Testis (tissue), 3 donors: ENCODE results near the gene CDS1. TPM values are rescaled to one million over a fixed set of nuclear protein-coding genes. Genes with fewer than 3 reads are reported as not detected.
"Not testable (repeated sequence)": the region's sequence is repeated elsewhere in the genome, so short reads cannot be mapped to it uniquely, and the experiment has no call there.

Source experiments
- DNase-seq: peaks from one replicate; pipeline ENCODE4 v3.0.0-alpha.2; 2019
- H3K27ac ChIP-seq, 2 donors: fragments of 200-600 bp; sonication (generic); one replicate each; pipeline ENCODE4 v1.5.1; 2019
- H3K27me3 ChIP-seq: fragments of 200-600 bp; sonication (generic); one replicate; pipeline ENCODE4 v1.5.1; 2019
- H3K36me3 ChIP-seq: fragments of 200-600 bp; sonication (generic); one replicate; pipeline ENCODE4 v1.5.1; 2017; ENCODE audit warnings: low read depth; ENCODE audit errors: missing control alignments
- H3K4me1 ChIP-seq: fragments of 200-600 bp; sonication (generic); one replicate; pipeline ENCODE4 v1.5.1; 2019
- H3K4me3 ChIP-seq, 2 donors: fragments of 200-600 bp; sonication (generic); one replicate each; pipeline ENCODE4 v1.5.1; 2017 to 2019
- H3K9me3 ChIP-seq: fragments of 200-600 bp; sonication (generic); one replicate; pipeline ENCODE4 v1.5.1; 2017
- CTCF ChIP-seq, 3 experiments: fragments of 450-650 bp in 2 of 3; fragments of 200-600 bp in 1 of 3; sonication (generic) in 1 of 3; IDR thresholded peaks; one replicate each; pipeline ENCODE4 v1.5.1; 2016 to 2019; ENCODE audit warnings: antibody characterized with exemption in 3 of 3, mild to moderate bottlenecking in 2 of 3, moderate library complexity in 1 of 3
- POLR2A ChIP-seq: fragments of 450-650 bp; IDR thresholded peaks from one replicate; pipeline ENCODE4 v1.6.1; 2017; ENCODE audit warnings: antibody characterized with exemption, mild to moderate bottlenecking, moderate library complexity
- whole genome bisulfite sequencing, 2 donors: methylation state at CpG; one replicate each; pipeline ENCODE4 v1.1.5; 2018; 5-methylcytosine and 5-hydroxymethylcytosine counted together
- intact Hi-C: fragments of 100-400 bp; cut with DNase I; formaldehyde crosslinking; loops from one replicate; pipeline ENCODE4 v1.15.1; 2023; ENCODE audit warnings: low total_unique reads
- polyA plus RNA-seq: library from polyadenylated mRNA; stranded (reverse); fragments of 350-450 nt; fragmentation: Illumina TruSeq; extraction: RNeasy Lipid Tissue Mini Kit (QIAGEN cat#74804); gene quantifications from one replicate; pipeline ENCODE4 v1.2.3, GENCODE V29; 2014; ENCODE audit warnings: low read depth, low replicate concordance; ENCODE audit not compliant: insufficient read depth
- total RNA-seq, 2 donors: library from RNA; depleted of rRNA; stranded (reverse); fragments of >200 nt; gene quantifications; one replicate each; pipeline ENCODE4 v1.2.3, GENCODE V29; 2016

Gene CDS1
- total and polyA plus RNA-seq, 3 donors from 2014 or later: 13.5 to 20.3 (median 15.2) TPM

GRCh38 chr4:84660606-84661005 is 77.7 kb downstream of the CDS1 start:
- no peak for DNase-seq

GRCh38 chr4:84661191-84661939 is 78.4 kb downstream of the CDS1 start:
- WGBS, 2 donors: 25 to 47% methylated on average over 4 of the region's 4 CpGs
- Histone ChIP-seq H3K36me3 (no peaks in the 10 kb centered on the region), H3K27ac (no peak overlapping the region), H3K9me3 (no peaks in the 10 kb centered on the region), H3K4me3 (no peak overlapping the region), H3K4me1 (peaks cover 12% of the 10 kb centered on the region), H3K27me3 (no peaks in the 10 kb centered on the region)
- DNase-seq: no peak
- TF ChIP-seq POLR2A (no peak), CTCF (IDR thresholded peaks at IDR 0.05) (no peak)
- intact Hi-C loops: no loop called here

More at GRCh38 chr4:84660606-84661005, 77.7 kb downstream of the CDS1 start:
- WGBS, 2 donors: 81 to 82% methylated on average over 3 of the region's 3 CpGs
- no peak overlapping the region for H3K4me3 ChIP-seq
- TF ChIP-seq POLR2A (no peak), CTCF (IDR thresholded peaks at IDR 0.05) (no peak)
- peaks cover 12% of the 10 kb centered on the region for H3K4me1 ChIP-seq
- H3K27ac ChIP-seq: no peak overlapping the region
- no peaks in the 10 kb centered on the region for H3K36me3 ChIP-seq
- intact Hi-C loops: no loop called here
- H3K9me3 ChIP-seq: no peaks in the 10 kb centered on the region
- no peaks in the 10 kb centered on the region for H3K27me3 ChIP-seq

DNA sequence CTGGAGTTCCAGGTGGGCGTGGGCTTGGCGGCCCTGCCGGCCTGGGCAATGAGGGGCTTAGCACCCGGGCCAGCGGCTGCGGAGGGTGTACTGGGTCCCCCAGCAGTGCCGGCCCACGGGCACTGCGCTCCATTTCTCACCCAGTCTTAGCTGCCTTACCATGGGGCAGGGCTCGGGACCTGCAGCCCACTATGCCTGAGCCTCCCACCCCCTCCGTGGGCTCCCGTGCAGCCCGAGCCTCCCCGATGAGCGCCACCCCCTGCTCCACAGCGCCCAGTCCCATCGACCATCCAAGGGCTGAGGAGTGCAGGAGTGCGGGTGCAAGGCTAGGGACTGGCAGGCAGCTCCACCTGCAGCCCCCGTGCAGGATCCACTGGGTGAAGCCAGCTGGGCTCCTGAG is 81.8 kb downstream of the CDS1 start:
- H3K36me3 ChIP-seq, DNase-seq, H3K27me3 ChIP-seq, H3K9me3 ChIP-seq, H3K27ac ChIP-seq, intact Hi-C loops: not testable (repeated sequence)
- H3K4me1 ChIP-seq: peaks cover 12% of the 10 kb centered on the region
- WGBS, 2 donors: 70 to 78% methylated on average over 6 to 17 of the region's 19 CpGs
- peak overlapping the region in 1 of 2 donors; percentile 26 for H3K4me3 ChIP-seq

- H3K9me3 ChIP-seq: no peaks in the 10 kb centered on the region
- H3K27ac ChIP-seq: no peak overlapping the region
- H3K36me3 ChIP-seq: no peaks in the 10 kb centered on the region
- no peak overlapping the region for H3K4me3 ChIP-seq
- H3K27me3 ChIP-seq: no peaks in the 10 kb centered on the region
- WGBS, 2 donors: 89 to 94% methylated on average over 1 of the region's 1 CpG
- intact Hi-C loops: no loop called here
- TF ChIP-seq CTCF (IDR thresholded peaks at IDR 0.05) (no peak), POLR2A (no peak)
- peaks cover 1% of the 10 kb centered on the region for H3K4me1 ChIP-seq
- DNase-seq: no peak
These were observed 83.5 kb downstream of the CDS1 start for GRCh38 chr4:84666439-84666838.

DNA sequence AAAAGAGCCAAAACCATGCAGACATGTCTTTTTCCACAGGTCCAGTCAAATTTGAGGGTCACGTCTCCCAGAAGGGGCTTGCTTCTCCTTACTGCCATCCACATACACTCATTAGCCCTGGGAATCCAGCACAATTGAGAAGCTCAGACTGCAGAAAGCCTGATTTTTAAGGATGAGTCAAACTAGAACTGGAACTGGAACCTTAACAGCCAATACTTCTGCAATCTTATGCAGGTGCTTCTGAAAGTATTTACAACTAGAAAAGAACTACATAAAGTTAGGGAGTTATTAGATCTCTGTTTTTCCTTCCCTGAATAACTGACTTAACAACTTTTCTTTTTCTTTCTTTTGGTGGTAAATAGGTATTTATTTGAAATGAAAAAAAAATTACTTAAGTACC is 86.3 kb downstream of the CDS1 start:
- DNase-seq: no peak

More for the DNA sequence above, 86.3 kb downstream of the CDS1 start:
- H3K36me3 ChIP-seq: no peaks in the 10 kb centered on the region
- 86 to 94% methylated on average over 1 of the region's 1 CpG for WGBS, 2 donors
- no peaks in the 10 kb centered on the region for H3K27me3 ChIP-seq
- H3K9me3 ChIP-seq: no peaks in the 10 kb centered on the region
- no peak overlapping the region for H3K27ac ChIP-seq
- TF ChIP-seq POLR2A (no peak), CTCF (IDR thresholded peaks at IDR 0.05) (no peak)
- H3K4me3 ChIP-seq: no peak overlapping the region
- intact Hi-C loops: no loop called here
- H3K4me1 ChIP-seq: no peaks in the 10 kb centered on the region
